ENCODE measurements around the gene FPR2. TPM values are rescaled to one million over a fixed set of nuclear protein-coding genes. Genes with fewer than 3 reads are reported as not detected.

FPR2 gene
- total RNA-seq, 4 donors from 2014 or later: 0.13 to 0.34 TPM; not detected in 2

DNA sequence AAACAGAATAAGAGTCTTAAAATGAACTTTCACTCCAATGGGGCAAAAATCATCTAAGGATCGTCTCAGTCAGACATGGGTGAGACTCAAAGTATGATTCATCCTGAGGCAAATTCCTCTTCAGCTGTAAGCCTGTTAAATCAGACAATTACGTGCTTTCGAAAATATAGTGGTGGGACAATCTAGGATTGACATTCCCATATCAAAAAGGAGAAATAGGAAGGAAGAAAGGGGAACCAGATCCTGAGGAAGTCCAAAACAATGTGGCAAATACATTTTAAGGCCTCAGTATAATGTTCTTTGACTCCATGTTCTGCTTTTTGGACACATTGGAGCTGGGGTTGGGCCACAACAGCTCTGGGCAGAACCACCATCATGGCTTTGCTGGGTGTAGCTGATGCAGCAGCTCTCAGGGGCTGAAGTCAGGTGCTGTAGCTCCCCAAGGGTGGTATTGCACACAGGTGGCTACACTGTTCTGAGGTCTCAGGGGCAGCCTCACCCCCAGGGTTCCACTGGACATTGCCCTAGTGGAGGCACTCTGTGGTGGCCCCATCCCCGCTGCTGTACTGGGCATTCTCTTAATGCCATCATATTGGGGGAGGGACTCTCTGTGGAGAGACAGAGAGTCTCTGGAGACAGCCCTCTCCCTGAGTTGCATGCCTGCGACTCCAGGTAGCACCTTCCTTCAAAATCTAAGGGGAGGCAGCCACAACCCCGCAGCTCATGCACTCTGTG lies 28.2 kb downstream of the FPR2 start:
- intact Hi-C loops (cut with DNase I; ENCODE audit: low total_unique reads): no loop called here
- no peak for DNase-seq (ENCODE audit: low spot score in 2 of 2)
- TF ChIP-seq, protein P1, sequence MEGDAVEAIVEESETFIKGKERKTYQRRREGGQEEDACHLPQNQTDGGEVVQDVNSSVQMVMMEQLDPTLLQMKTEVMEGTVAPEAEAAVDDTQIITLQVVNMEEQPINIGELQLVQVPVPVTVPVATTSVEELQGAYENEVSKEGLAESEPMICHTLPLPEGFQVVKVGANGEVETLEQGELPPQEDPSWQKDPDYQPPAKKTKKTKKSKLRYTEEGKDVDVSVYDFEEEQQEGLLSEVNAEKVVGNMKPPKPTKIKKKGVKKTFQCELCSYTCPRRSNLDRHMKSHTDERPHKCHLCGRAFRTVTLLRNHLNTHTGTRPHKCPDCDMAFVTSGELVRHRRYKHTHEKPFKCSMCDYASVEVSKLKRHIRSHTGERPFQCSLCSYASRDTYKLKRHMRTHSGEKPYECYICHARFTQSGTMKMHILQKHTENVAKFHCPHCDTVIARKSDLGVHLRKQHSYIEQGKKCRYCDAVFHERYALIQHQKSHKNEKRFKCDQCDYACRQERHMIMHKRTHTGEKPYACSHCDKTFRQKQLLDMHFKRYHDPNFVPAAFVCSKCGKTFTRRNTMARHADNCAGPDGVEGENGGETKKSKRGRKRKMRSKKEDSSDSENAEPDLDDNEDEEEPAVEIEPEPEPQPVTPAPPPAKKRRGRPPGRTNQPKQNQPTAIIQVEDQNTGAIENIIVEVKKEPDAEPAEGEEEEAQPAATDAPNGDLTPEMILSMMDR (IDR thresholded peaks at IDR 0.05): no peak
- TF ChIP-seq POLR2A (IDR thresholded peaks at IDR 0.05): no peak
- WGBS, 2 donors: 70 to 77% methylated on average over 5 to 6 of the region's 6 CpGs
- no peak overlapping the region for H3K4me3 ChIP-seq (ENCODE audit: low read depth, poor library complexity, severe bottlenecking)

DNA sequence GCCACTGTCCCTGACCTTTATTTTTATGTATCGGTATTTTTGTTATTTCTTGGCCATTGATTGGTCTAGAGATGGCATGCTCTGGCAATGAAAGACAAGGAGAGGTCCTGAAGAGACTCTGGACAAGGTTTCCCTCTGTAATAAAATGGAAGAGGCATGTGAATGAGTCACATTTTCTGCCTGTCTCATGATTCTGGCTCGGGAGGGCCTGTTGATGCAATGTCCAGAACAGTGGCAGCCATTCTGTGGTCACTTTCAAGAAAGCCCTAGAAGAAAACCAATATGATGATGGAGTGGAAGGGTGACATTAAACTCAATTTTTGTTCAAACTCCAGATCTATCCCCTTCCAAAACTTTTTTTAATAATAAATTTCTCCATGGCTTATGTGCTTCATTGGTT lies 32.0 kb downstream of the FPR2 start:
- TF ChIP-seq, protein P1 (IDR thresholded peaks at IDR 0.05): no peak
- no peak for TF ChIP-seq POLR2A (IDR thresholded peaks at IDR 0.05)
- DNase-seq (ENCODE audit: low spot score in 2 of 2): no peak
- 67 to 73% methylated on average over 2 of the region's 2 CpGs for WGBS, 2 donors
- intact Hi-C loops (cut with DNase I; ENCODE audit: low total_unique reads): no loop called here
- H3K4me3 ChIP-seq (ENCODE audit: low read depth, poor library complexity, severe bottlenecking): no peak overlapping the region

DNA sequence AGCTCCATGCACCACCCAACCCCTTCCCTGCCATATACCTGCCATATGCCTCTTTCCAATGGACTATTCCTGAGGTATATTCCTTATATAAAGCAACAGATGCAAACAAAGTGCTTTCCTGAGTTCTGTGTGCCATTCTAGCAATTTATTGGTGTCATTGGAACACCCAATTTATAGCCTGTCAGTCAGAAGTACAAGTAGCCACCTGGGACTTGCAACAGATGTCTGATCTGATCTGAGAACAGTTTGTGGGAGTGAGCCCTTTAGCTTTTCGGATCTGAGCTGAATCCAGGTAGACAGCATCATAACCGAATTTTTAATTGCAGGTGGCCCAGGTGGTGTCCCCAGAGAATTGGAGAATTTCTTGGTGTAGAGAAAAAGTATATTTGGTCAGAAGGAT lies 33.0 kb downstream of the FPR2 start:
- intact Hi-C loops (cut with DNase I; ENCODE audit: low total_unique reads): no loop called here
- TF ChIP-seq POLR2A (IDR thresholded peaks at IDR 0.05): no peak
- 74 to 88% methylated on average over 2 of the region's 2 CpGs for WGBS, 2 donors
- H3K4me3 ChIP-seq (ENCODE audit: low read depth, poor library complexity, severe bottlenecking): no peak overlapping the region
- no peak for DNase-seq (ENCODE audit: low spot score in 2 of 2)

DNA sequence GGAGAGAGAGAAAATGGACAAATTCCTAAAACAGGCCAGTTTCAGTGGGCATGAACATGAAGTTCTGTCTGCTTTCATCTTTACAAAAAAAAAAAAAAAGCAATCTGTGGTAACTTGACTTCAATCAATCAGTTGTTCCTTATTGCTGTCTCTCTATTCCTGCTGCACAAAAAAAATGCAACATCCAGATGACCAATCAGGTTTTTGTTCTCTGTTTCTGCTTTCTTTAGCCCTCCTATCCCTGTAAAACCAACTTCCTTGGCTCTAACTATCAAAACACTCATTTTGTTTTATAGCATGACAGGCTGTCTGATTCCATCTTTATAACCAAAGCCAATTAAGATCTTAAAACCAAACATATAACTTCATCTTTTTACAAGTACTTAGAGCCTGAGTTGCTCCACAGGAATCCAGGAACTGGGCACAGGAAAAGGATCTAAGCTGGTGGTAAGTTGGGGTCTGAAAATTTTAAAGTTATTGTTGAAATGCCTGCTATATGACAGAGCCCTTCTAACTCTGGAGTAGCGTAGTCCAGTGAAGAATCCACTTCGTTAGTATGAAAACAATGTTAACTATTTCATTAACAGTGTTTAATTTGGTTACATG lies 34.0 kb downstream of the FPR2 start, which contains the start of gene FPR3:
Gene FPR3 (plus strand): TSS at position 273 of the 606 bp plus-strand sequence. CDS start 28,592 bp downstream, outside the sequence.
- intact Hi-C loops (cut with DNase I; ENCODE audit: low total_unique reads): no loop called here
- WGBS, 2 donors: 48 to 54% methylated on average over 2 of the region's 2 CpGs
- TF ChIP-seq POLR2A (IDR thresholded peaks at IDR 0.05): no peak
- TF ChIP-seq, protein P1 (IDR thresholded peaks at IDR 0.05): no peak
- DNase-seq (ENCODE audit: low spot score in 2 of 2): no peak
- H3K4me3 ChIP-seq (ENCODE audit: low read depth, poor library complexity, severe bottlenecking): no peak within 1 kb of the TSS

DNA sequence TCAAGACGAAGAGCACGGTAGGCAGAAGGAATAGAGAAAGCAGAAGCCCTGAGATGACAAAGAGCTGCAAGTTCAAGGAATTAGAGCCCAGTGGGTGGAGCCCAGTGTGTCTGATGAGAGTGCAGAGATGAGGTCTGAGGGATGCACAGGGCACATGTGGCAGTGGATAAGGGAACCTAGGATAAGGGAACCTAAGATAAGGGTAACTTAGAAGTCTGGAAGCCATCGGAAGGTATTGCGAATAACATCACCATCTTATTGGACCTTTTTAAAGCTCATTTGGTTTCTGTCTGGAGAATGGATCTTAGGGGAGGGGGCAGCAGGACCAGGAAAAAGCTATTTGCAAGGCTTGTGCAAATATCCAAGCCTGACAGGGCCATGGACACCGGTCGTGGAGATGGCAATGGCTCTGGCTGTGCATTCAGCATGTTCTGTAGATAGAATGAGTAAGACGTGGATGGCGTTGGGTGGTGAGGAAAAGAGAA lies 35.3 kb downstream of the FPR2 start:
- H3K4me3 ChIP-seq (ENCODE audit: low read depth, poor library complexity, severe bottlenecking): no peak overlapping the region
- WGBS, 2 donors: 80 to 82% methylated on average over 8 of the region's 8 CpGs
- DNase-seq (ENCODE audit: low spot score in 2 of 2): no peak
- intact Hi-C loops (cut with DNase I; ENCODE audit: low total_unique reads): no loop called here
- TF ChIP-seq, protein P1 (IDR thresholded peaks at IDR 0.05): no peak
- no peak for TF ChIP-seq POLR2A (IDR thresholded peaks at IDR 0.05)

DNA sequence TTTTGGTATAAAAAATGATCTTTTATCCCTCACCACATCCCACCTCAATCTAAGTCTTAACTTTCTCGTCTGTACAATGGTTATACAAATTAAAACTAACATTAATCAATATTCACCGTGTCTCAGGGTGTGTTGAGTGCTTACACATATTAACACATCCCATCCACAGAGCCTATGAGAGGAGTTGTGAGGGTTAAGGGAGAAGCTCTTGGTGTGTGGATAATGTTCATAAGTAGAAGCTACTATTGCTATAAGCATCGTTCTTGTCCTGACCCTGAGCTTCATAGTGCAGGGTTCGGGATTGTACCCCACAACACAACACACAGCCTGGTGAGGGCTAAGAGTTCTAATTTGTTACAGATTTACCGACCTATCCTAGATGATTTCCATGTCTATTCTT lies 36.5 kb downstream of the FPR2 start:
- WGBS, 2 donors: 74 to 76% methylated on average over 5 of the region's 5 CpGs
- no peak overlapping the region for H3K4me3 ChIP-seq (ENCODE audit: low read depth, poor library complexity, severe bottlenecking)
- DNase-seq (ENCODE audit: low spot score in 2 of 2): no peak
- intact Hi-C loops (cut with DNase I; ENCODE audit: low total_unique reads): no loop called here
- TF ChIP-seq POLR2A (IDR thresholded peaks at IDR 0.05): no peak
- TF ChIP-seq, protein P1 (IDR thresholded peaks at IDR 0.05): no peak
